Measurements from ENCODE around the gene ZNF101.

Gene ZNF101
- long read RNA-seq, full-length matches to known transcripts: 8 of 9 reads
- long read RNA-seq, partial matches to known transcripts: 0 of 9 reads
- long read RNA-seq, other reads (novel, unspliced or antisense): 1 of 9 reads

GRCh38 chr19:19668230-19669012 lies at the start of gene ZNF101:
TSS of gene ZNF101 (plus strand) at chr19:19668839. CDS start at chr19:19668964, 125 bp downstream.
- TF ChIP-seq SPI1 (IDR thresholded peaks at IDR 0.05; ENCODE audit: borderline replicate concordance, low read depth) (no peak; the same call in 1 of the 2 replicates), CTCF (IDR thresholded peaks at IDR 0.05; ENCODE audit: insufficient read depth, low read length) (no peak), POLR2AphosphoS5 (IDR thresholded peaks at IDR 0.05; ENCODE audit: low read depth) (peak; percentile 64; the same call in 1 of the 2 replicates), GABPA (IDR thresholded peaks at IDR 0.05; ENCODE audit: low read depth) (peak; percentile 91)
- TF ChIP-seq, protein P1, sequence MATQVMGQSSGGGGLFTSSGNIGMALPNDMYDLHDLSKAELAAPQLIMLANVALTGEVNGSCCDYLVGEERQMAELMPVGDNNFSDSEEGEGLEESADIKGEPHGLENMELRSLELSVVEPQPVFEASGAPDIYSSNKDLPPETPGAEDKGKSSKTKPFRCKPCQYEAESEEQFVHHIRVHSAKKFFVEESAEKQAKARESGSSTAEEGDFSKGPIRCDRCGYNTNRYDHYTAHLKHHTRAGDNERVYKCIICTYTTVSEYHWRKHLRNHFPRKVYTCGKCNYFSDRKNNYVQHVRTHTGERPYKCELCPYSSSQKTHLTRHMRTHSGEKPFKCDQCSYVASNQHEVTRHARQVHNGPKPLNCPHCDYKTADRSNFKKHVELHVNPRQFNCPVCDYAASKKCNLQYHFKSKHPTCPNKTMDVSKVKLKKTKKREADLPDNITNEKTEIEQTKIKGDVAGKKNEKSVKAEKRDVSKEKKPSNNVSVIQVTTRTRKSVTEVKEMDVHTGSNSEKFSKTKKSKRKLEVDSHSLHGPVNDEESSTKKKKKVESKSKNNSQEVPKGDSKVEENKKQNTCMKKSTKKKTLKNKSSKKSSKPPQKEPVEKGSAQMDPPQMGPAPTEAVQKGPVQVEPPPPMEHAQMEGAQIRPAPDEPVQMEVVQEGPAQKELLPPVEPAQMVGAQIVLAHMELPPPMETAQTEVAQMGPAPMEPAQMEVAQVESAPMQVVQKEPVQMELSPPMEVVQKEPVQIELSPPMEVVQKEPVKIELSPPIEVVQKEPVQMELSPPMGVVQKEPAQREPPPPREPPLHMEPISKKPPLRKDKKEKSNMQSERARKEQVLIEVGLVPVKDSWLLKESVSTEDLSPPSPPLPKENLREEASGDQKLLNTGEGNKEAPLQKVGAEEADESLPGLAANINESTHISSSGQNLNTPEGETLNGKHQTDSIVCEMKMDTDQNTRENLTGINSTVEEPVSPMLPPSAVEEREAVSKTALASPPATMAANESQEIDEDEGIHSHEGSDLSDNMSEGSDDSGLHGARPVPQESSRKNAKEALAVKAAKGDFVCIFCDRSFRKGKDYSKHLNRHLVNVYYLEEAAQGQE (IDR thresholded peaks at IDR 0.05; ENCODE audit: insufficient replicate concordance, low read depth): peak; percentile 41
- Histone ChIP-seq H3K27ac (replicated peaks) (peak within 1 kb of the TSS; percentile 97), H3K27me3 (ENCODE audit: insufficient read depth, poor library complexity, severe bottlenecking) (no peaks in the 10 kb centered on the region)

DNA sequence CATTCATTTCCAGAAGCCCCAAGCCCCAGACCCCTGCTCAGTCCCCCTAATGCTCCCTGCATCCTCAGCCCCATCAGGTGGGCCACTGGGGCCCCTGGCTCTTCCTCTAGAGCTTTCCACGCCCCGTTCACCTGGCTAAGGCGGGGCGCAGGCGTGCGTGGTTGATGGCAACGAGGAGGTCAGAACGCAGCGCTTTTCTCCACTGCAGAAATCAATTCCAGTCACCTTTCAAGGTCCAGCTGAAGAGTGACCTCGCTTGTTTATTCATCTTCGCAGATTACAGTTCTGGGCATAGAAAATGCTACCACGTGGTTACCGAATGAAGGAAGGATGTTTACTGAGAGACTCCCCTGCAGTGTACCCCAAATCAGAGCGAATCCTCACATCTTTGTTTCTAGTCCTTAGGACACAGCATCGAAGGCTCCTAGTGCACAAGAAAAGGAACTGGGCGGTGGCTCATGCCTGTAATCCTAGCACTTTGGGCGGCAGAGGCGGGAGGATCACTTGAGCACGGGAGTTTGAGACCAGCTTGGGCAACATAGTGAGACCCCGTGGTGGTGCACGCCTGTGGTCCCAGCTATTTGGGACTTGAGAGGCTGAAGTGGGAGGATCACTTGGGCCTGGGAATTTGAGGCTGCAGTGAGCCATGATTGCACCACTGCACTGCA lies 49.3 kb upstream of the ZNF101 start:
- DNase-seq (ENCODE audit: low read depth in 1 of 2, low spot score in 1 of 2): no peak
- TF ChIP-seq, protein P1 (IDR thresholded peaks at IDR 0.05; ENCODE audit: insufficient replicate concordance, low read depth): no peak
- no peak for TF ChIP-seq POLR2AphosphoS5 (IDR thresholded peaks at IDR 0.05; ENCODE audit: low read depth)
- no peak for TF ChIP-seq GABPA (IDR thresholded peaks at IDR 0.05; ENCODE audit: low read depth)
- TF ChIP-seq CTCF (IDR thresholded peaks at IDR 0.05; ENCODE audit: insufficient read depth, low read length): no peak
- TF ChIP-seq SPI1 (IDR thresholded peaks at IDR 0.05; ENCODE audit: borderline replicate concordance, low read depth): no peak
- Histone ChIP-seq H3K27ac (replicated peaks) (no peak overlapping the region), H3K4me3 (replicated peaks; ENCODE audit: insufficient read depth, low read length) (no peak overlapping the region), H3K27me3 (ENCODE audit: insufficient read depth, poor library complexity, severe bottlenecking) (no peaks in the 10 kb centered on the region)

More at GRCh38 chr19:19668230-19669012, at the start of gene ZNF101:
- peak within 1 kb of the TSS; percentile 87 for H3K4me3 ChIP-seq (replicated peaks; ENCODE audit: insufficient read depth, low read length)
- DNase-seq (ENCODE audit: low read depth in 1 of 2, low spot score in 1 of 2): peak; percentile 95 to 97

- no peak for DNase-seq (ENCODE audit: low read depth in 1 of 2, low spot score in 1 of 2)
- no peaks in the 10 kb centered on the region for H3K27me3 ChIP-seq (ENCODE audit: insufficient read depth, poor library complexity, severe bottlenecking)
- TF ChIP-seq, protein P1 (IDR thresholded peaks at IDR 0.05; ENCODE audit: insufficient replicate concordance, low read depth): no peak
- TF ChIP-seq GABPA (IDR thresholded peaks at IDR 0.05; ENCODE audit: low read depth): no peak
- TF ChIP-seq POLR2AphosphoS5 (IDR thresholded peaks at IDR 0.05; ENCODE audit: low read depth): no peak
- no peak for TF ChIP-seq SPI1 (IDR thresholded peaks at IDR 0.05; ENCODE audit: borderline replicate concordance, low read depth)
- no peak for TF ChIP-seq CTCF (IDR thresholded peaks at IDR 0.05; ENCODE audit: insufficient read depth, low read length)
- no peak overlapping the region for H3K4me3 ChIP-seq (replicated peaks; ENCODE audit: insufficient read depth, low read length)
- H3K27ac ChIP-seq (replicated peaks): no peak overlapping the region
Measured at GRCh38 chr19:19619849-19620210, 48.8 kb upstream of the ZNF101 start.

Measured in HL-60 (cell line).